GM12801 (cell line): ENCODE results near the gene TAGAP.

Experiments
- TF ChIP-seq, protein P1 (sequence below): IDR thresholded peaks from one replicate; pipeline ENCODE4 v1.5.1; 2011; ENCODE audit warnings: control low read depth; ENCODE audit not compliant: insufficient read length; ENCODE audit errors: extremely low read depth

The TAGAP gene

DNA sequence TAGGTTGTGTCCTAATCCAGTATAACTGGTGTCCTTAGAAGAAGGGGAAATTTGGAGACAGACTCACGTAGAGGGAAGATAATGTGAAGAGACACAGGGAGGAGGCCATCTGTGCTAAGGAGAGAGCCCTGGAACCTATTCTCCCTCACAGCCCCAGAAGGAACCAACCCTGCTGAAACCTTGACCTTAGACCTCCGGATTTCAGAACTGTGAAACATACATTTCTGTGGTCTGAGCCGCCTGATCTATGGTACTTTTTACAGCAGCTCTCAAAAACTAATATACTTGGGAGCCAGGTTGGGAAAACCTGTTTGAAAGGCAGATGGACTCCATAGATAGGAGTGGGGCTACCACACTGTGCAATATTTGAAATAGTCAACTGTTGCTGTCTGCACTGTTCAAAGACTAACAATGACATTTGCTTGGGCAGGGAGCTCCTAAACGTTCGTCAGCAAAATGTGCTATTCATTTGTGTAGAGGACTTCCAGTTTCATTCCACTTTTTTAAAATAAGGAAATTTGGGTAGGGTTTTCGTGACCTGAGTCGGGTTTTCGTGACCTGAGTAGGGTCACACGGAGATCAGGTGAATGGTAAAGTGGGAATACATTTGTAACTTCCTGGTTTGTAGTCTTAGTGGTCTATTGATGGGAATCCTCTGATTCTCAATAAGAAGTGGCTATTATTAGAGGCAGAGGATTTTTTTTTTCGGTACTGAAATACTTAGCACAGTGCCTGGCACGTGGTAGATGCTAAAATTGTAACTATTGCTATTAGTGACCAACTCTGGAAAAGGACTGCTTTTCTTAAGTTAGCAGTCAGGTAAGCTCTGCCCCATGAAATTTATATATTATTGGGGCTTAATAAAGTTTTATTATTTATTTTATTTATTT is 11.4 kb downstream of the TAGAP start:
- TF ChIP-seq, protein P1, sequence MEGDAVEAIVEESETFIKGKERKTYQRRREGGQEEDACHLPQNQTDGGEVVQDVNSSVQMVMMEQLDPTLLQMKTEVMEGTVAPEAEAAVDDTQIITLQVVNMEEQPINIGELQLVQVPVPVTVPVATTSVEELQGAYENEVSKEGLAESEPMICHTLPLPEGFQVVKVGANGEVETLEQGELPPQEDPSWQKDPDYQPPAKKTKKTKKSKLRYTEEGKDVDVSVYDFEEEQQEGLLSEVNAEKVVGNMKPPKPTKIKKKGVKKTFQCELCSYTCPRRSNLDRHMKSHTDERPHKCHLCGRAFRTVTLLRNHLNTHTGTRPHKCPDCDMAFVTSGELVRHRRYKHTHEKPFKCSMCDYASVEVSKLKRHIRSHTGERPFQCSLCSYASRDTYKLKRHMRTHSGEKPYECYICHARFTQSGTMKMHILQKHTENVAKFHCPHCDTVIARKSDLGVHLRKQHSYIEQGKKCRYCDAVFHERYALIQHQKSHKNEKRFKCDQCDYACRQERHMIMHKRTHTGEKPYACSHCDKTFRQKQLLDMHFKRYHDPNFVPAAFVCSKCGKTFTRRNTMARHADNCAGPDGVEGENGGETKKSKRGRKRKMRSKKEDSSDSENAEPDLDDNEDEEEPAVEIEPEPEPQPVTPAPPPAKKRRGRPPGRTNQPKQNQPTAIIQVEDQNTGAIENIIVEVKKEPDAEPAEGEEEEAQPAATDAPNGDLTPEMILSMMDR: no peak

DNA sequence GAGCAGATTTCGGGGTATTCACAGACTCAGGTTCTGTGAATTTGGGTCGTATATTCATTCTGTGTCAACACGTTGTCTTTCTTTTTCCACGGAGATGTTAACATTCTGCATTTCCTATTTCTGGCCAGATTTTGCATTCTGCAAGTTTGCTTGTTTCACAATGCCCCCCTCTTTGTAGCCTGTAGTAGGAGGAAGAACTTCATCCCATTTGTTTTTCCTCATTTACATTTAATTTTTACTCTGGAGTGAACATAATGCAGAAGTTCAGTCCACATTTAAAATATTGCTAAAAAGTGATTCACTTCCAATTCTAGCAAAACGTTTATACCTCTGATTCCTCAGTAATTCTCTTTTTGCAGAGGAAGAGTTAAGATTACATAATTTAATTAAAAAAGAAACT is 12.9 kb downstream of the TAGAP start:
- TF ChIP-seq, protein P1: no peak

DNA sequence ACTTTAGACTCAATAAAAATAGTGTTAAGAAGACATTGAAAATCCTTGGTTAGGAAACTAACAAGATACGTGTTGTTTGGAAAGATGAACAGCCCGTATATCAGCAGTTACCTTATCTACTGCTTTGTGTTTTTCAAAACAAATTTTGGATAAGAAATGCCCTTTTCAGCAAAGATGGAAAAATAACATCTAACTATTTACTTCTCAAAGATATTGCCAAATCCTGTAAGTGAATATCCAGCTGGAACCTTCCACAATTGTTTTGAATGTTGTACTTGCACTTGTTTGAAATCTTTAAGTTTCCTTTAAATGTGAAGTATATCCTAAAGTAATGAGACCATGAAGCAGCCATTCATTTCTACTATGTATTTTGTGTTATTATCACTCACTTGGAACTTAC is 14.6 kb downstream of the TAGAP start:
- TF ChIP-seq, protein P1: no peak

DNA sequence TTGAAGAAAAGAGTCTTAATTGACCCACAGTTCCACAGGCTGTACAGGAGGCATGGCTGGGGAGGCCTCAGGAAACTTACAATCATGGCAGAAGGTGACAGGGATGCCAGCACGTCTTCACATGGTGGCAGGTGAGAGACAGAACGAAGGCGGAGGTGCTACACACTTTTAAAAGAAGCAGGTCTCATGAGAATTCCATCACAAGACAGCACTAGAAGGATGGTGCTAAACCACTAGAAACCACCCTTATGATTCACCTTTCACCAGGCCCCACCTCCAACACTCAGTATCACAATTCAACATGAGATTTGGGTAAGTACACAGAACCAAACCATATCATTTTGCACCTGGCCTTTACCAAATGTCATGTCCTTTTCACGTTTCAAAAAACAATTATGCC is 20.9 kb downstream of the TAGAP start:
- TF ChIP-seq, protein P1: no peak

DNA sequence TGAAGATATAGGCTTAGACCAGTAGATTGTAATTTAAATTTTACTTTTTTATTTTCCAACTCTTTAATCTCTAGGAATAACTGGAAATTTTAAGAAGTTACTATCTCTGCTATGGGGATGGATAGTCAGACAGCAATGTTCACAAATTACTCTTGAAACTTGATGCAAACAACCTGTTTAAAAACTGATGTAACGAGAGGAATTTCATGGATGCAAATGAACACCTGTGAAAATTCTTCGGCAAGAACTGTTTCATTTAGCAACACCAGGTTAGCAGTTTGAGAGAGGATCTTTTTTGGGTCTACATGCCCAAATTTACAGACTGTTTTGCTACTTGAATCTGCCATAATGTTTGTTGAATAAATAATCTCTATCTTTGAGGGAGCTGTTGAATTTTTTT is 24.8 kb downstream of the TAGAP start:
- TF ChIP-seq, protein P1: no peak

DNA sequence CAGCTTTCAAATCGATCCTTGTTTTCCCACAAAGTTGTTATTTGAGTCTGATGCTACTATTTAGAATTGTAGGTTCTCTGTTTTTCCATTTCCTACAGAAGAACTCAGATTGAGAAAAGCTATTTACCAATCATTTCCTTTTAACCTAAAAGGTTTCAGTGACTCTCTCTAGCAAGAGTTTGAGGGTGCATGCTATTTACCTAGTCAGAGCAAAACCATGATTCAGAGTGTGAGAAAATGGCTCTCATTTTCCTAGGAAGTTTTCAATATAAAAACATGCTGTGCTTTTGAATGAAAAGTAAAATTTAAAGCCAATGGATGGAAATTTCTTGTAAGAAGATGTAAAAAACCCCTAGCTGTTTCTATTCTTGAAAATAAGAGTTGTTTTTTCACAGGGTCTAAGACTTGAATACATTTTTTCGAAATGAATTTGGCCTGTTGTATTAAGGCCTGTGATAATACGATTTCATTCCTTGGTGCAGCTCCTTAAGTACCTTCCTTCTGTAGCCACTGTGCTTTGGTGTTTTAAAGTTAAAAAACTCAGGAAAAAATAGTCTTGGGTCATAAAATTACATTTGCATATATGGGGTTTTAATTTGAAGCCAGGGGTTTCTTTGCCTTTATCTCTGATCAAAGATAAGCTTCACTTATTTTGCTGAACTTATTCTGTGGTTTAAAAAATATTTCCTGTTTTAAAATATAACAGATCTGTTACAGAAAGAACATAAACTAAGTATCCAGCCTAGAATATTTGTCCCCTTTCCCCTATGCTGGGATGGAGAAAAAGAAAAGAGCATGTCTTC is 26.8 kb downstream of the TAGAP start:
- TF ChIP-seq, protein P1: no peak

DNA sequence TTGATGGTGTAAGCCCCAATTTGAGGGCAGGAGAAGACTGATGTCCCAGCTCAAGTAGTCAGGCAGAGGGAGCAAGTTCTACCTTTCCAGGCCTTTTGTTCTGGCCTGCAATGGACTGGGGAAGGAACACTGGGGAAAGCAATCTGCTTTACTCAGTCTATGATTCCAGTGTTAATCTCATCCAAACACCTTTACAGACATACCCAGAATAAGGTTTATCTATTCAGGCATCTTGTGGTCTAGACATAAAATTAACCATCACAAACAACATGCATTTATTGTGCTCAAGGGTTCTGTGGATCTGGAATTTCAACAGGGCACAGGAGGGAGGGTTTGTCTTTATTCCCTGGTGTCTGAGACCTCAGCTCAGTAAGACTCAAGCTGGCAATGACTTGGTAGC is 30.4 kb downstream of the TAGAP start:
- TF ChIP-seq, protein P1: no peak
